ENCODE measurements around the gene ARHGEF11. TPM values are rescaled to one million over a fixed set of nuclear protein-coding genes. Genes with fewer than 3 reads are reported as not detected.
A peak's percentile ranks its signal among the peaks of the same experiment; 100 is the strongest.

The ARHGEF11 gene
- total and polyA plus RNA-seq, 4 donors: 5.8 to 23.7 (median 9.8) TPM

GRCh38 chr1:157077394-157077793 lies 31.9 kb upstream of the ARHGEF11 start:
- no peak overlapping the region for H3K9ac ChIP-seq (ENCODE audit: low read depth in 1 of 2, low read length in 2 of 2)
- TF ChIP-seq GABPA (IDR thresholded peaks at IDR 0.05 in 1 of 2, conservative IDR thresholded peaks at IDR 0.05 in 1 of 2) (no peak), YY1 (IDR thresholded peaks at IDR 0.05) (no peak), SP1 (IDR thresholded peaks at IDR 0.05) (no peak), TAF1 (conservative IDR thresholded peaks at IDR 0.05) (no peak), NR2F2 (IDR thresholded peaks at IDR 0.05) (no peak), ZBTB33 (IDR thresholded peaks at IDR 0.05) (no peak), HNF4A (conservative IDR thresholded peaks at IDR 0.05) (no peak), MAX (IDR thresholded peaks at IDR 0.05) (no peak), RAD21 (IDR thresholded peaks at IDR 0.05) (no peak), JUND (IDR thresholded peaks at IDR 0.05) (no peak), HNF4G (IDR thresholded peaks at IDR 0.05) (no peak), CTCF (IDR thresholded peaks at IDR 0.05; ENCODE audit: low read depth, low read length, missing input control) (no peak), RXRA (IDR thresholded peaks at IDR 0.05) (no peak), FOXA2 (IDR thresholded peaks at IDR 0.05) (no peak), EGR1 (IDR thresholded peaks at IDR 0.05; ENCODE audit: low read depth in 2 of 2) (no peak)
- no peaks in the 10 kb centered on the region for H3K36me3 ChIP-seq (ENCODE audit: control insufficient read depth in 4 of 4, insufficient read depth in 3 of 4, low read depth in 1 of 4, low read length in 3 of 4)
- H3K4me1 ChIP-seq (ENCODE audit: control insufficient read depth in 4 of 4, insufficient read depth in 4 of 4, low read length in 3 of 4): peaks cover 0 to 8% (median 2%) of the 10 kb centered on the region in 4 donors
- DNase-seq (ENCODE audit: low spot score): no peak
- H3K27ac ChIP-seq (ENCODE audit: low read depth in 1 of 2, low read length in 2 of 2): no peak overlapping the region
- no peaks in the 10 kb centered on the region for H3K9me3 ChIP-seq (ENCODE audit: control insufficient read depth in 4 of 4, low read length in 3 of 4)
- 95% methylated on average over 1 of the region's 1 CpG for WGBS
- no peaks in the 10 kb centered on the region for H3K27me3 ChIP-seq (ENCODE audit: control insufficient read depth in 4 of 4, insufficient read depth in 4 of 4, low read length in 3 of 4)
- H3K4me3 ChIP-seq (ENCODE audit: low read depth in 1 of 3, low read length in 3 of 3): no peak overlapping the region

- Histone ChIP-seq H3K36me3 (ENCODE audit: control insufficient read depth in 4 of 4, insufficient read depth in 3 of 4, low read depth in 1 of 4, low read length in 3 of 4) (no peaks in the 10 kb centered on the region), H3K9me3 (ENCODE audit: control insufficient read depth in 4 of 4, low read length in 3 of 4) (no peaks in the 10 kb centered on the region), H3K27ac (ENCODE audit: low read depth in 1 of 2, low read length in 2 of 2) (no peak overlapping the region), H3K27me3 (ENCODE audit: control insufficient read depth in 4 of 4, insufficient read depth in 4 of 4, low read length in 3 of 4) (no peaks in the 10 kb centered on the region), H3K9ac (ENCODE audit: low read depth in 1 of 2, low read length in 2 of 2) (no peak overlapping the region), H3K4me3 (ENCODE audit: low read depth in 1 of 3, low read length in 3 of 3) (no peak overlapping the region), H3K4me1 (ENCODE audit: control insufficient read depth in 4 of 4, insufficient read depth in 4 of 4, low read length in 3 of 4) (peaks cover 0 to 8% (median 2%) of the 10 kb centered on the region in 4 donors)
- peak; percentile 49 for TF ChIP-seq CTCF (IDR thresholded peaks at IDR 0.05; ENCODE audit: low read depth, low read length, missing input control)
- no peak for TF ChIP-seq ATF3 (IDR thresholded peaks at IDR 0.05)
- peak; percentile 78 to 84 for TF ChIP-seq RAD21 (IDR thresholded peaks at IDR 0.05)
- peak; percentile 66 for DNase-seq (ENCODE audit: low spot score)
- 22% methylated on average over 35 of the region's 35 CpGs for WGBS
These were observed 28.6 kb upstream of the ARHGEF11 start for GRCh38 chr1:157073944-157074685.
